NCI-H2107 treated with DMSO at 0.1 percent for 48 hours (cell line): ENCODE data around the gene SOS1.
A peak's percentile ranks its signal among the peaks of the same experiment; 100 is the strongest.
"Not testable (repeated sequence)": the region's sequence is repeated elsewhere in the genome, so short reads cannot be mapped to it uniquely, and the experiment has no call there.

Experiments used
- DNase-seq: peaks from one replicate; lab custom pipeline; 2025; ENCODE audit not compliant: unreplicated experiment; lab: John Stamatoyannopoulos, UW

Gene SOS1

GRCh38 chr2:39139511-39140237 lies 18.8 kb upstream of the SOS1 start:
- DNase-seq, result no peak

DNA sequence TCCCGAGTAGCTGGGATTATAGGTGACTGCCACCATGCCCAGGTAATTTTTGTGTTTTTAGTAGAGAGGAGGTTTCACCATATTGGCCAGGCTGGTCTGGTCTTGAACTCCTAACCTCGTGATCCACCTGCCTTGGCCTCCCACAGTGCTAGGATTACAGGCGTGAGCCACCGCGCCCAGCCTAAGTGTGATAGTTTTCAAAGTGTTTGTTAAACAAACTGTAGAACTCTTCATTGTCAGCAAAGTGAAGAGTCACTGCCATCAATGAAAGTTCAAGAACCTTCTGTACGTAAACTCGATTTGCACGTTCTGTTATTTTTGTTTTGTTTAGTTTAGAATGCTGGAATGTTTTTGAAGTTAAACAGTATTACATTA lies 18.0 kb upstream of the SOS1 start:
- no peak for DNase-seq

DNA sequence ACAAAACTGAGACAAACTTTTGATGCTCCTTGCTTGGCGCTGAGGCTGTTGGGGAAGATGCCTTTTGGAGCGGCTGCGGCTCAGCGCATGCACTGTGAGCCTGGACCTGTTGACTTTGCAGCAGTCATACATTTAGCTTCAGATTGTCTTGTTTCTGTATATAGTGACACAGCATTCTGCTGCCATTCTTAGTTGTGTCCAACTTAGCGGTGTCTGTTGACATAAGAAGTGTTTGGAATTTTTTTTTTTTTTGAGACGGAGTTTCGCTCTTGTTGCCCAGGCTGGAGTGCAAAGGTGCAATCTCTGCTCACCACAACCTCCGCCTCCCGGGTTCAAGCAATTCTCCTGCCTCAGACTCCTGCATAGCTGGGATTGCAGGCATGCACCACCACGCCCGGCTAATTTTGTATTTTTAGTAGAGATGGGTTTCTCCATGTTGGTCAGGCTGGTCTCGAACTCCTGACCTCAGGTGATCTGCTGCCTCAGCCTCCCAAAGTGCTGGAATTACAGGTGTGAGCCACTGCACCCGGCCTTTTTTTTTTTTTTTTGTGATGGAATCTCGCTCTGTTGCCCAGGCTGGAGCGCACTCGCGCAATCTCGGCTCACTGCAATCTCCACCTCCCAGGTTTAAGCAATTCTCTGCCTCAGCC lies 17.5 kb upstream of the SOS1 start:
- DNase-seq, result not testable (repeated sequence)

- DNase-seq, result no peak
Observed at GRCh38 chr2:39136799-39137198, 15.9 kb upstream of the SOS1 start.

- DNase-seq, result no peak
Observed at GRCh38 chr2:39135690-39136259, 14.9 kb upstream of the SOS1 start.

DNA sequence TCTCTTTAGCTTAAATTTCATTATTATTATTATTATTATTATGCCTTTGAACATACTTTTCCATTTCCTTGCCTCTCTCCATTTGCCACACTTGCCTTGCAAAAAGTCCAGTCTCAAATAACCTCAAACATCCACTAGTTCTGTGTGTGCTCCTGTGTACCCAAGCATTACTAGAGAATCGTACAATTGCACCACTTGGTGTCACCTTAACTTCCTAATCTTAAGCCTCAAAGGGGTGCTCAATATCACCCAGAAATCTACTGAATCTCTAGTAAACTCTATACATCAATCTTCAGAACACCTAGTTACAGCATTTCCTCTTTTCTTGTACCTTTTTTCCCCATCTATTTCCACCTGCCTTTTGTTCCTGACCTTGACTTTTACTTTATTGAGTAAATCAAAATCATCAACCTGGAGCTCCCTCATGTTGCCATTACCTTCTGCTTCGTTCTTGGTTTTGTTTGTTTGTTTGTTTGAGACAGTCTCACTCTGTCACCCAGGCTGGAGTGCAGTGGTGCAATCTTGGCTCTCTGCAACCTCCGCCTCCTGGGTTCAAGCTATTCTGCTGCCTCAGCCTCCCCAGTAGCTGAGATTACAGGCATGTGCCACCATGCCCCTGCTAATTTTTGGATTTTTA lies 12.5 kb upstream of the SOS1 start:
- no peak for DNase-seq

DNA sequence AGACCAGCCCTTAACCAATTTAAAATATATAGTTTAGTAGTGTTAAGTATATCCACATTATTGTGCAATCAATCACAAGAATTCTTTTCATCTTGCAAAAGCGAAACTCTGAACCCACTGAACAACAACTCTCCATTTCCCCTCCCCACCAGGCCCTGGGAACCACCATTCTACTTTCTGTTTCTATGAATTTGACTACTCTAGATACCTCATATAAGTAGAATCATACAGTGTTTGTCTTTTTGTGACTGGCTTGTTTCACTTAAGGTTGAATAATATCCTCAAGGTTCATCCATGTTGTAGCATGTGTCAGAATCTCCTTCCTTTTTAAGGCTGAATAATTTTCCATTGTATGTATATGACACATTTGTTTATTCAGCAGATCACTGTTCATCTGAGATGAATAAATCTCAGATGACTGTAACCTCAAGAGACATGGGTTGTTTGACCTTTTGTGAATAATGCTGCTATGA lies 8.1 kb upstream of the SOS1 start:
- no peak for DNase-seq

DNA sequence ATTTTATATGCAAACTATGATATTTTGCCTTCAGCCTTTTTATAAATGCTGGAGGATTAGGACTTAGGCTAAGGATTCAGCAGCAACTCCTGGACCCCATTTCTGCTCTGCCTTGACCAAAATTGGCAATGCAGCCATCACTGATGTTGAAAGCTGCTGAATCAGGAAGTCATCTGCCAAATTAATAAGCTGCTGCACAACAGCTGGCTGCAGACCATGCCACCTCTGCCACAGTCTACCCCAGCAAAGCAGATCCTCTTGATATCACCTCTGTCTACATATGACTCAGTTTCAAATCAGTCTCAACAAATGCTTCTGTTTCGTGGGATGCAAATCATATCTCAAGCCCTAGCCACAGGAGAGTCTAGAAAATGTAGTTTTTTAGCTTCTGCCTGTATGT lies 7.1 kb upstream of the SOS1 start:
- no peak for DNase-seq

GRCh38 chr2:39124746-39125057 lies 3.9 kb upstream of the SOS1 start:
- DNase-seq, result peak; percentile 5

DNA sequence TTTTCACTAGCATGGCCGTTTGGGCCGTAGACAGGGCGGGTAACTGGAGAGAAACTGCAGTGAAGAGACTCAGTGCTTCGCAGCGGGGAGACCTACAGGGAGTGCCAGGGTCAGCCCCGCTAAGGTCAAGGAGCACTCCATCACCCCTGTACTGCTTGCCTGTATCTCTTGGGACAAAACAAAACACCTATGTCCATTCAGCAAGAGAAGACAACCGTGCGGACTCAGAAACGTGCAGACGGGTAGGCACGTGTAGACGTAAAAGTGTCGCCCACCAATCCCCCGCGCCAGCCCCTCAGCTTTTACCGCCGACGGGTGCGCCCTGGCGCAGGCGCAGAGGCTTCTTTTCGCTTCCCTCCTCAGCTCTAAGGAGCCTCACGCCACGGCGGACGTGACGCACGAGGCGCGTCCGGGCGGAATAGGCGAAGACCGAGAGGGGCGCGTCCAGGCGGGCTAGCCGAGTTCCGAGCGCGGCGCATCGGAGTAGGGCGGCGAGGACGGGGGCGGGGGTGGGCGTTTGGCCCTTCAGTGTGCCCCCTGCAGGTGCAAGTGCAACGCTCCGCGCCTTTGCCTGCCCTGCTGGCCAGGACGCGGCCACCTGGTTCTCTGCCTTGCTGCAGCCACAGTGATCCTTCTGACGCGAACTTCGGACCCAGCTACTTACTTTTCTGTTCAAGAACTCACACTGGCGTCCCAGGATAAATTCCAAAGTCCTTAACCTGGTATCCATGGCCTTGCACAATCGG lies 3.3 kb upstream of the SOS1 start:
- DNase-seq, result peak; percentile 59

- DNase-seq, result no peak
Observed at GRCh38 chr2:39123436-39123999, 2.7 kb upstream of the SOS1 start.

DNA sequence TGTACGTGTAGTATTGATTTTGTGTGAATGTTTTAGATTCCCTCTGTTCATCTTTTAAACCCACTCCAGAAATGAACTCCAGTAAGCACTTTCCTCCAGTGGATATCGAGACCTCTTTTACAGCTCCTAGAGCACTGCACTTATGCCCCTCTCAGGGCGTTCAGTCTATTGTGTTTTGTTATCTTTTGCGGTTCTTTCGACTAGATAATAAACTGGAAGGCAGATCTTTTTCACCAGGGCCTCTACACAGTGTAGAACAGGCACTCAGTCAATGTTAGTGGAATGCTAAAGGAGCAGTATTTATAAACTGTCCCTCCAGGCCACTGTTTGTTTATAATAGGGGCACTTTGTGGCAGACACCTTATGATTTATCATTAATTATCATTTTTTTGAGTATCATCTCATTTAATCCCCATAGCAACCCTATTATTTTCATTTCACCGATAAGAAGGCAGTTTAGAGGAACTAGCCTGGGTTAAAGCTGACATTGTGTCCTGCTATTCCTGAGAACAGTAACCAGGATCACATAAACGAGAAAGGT lies 742 bp upstream of the SOS1 start:
- DNase-seq, result peak; percentile 85

DNA sequence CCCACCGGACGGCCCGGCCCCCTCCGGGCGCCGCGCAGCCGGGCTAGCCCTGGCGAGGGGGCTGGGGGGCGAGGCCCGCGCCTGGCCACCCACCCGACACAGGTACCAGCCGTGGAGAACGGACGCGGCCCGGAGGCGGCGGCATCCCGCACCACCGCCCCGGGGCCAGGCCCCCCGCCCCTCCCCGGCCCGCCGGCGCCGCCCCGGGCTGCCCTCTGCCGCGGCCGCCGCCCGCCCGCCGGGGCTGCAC lies 405 bp downstream of the SOS1 start:
- no peak for DNase-seq

DNA sequence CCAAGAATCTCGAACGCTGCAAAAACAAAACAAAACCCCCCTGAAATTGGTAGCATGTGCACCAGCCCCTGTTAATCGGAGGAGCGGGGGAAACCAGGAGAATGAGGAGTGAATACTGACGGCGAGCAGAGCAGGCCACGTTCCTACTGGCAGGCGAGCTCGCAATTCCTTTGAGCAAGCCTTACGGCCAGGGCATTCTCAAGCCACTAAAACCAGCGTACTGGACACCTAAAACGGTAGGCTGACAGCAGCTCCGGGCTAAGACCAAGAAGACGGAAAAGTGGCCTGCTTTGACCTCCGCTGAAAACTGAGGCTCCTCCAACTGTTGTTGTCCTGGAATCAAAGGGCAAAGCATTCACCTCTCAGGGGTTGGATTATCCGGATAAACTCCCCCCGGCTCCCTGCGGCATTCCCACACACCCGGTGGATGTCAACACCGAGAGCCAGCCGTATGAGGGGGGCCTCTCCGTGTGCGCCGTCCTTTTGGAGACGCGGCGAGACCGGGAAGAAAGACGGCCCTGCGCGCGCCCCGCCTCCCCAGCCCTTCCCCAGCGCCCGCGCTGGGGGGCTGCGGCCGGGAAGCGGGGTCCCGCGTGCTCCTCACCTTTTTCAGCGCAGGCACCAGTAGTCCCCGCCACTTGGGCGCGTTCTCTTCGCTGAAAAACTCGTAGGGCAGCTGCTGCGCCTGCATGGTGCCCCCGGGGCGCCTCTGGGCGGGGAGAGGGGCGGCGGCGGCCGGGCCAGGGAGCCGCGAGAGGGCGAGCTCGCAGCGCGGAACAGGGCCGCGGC lies 925 bp downstream of the SOS1 start:
- DNase-seq, result peak; percentile 10

DNA sequence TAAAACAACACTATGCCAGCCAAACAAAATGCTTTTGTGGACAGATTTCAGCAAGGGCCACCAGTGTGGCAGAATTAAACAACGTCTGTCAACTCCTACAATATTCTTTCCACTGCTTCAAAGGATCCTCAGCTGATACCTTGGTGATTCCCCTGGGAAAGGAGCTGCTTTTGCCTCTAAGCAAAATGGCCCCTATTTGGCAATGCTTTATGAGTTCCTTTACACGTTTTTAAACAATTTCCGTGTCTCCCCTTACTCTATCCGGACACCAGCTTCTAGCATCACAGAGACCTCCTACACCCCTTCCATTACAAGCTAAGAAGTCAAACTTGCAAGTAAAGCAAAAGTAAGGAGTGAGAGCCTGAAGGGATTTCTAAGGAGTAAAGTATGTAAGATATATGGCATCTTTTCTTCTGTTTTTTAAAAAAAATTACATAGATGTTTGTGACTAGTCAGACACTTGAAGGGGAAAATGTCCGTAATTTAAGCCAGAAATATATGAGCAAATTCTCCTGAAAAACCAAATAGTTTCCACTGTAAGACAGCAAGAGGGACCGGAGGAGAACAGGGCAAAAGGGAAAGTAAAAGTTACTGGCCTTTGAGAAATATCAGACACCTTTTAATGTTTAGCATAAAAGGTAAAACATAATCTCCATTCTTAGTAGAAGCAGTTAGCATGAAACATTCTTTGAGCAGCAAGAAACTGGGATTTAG lies 1.9 kb downstream of the SOS1 start:
- no peak for DNase-seq

- DNase-seq, result no peak
Observed at GRCh38 chr2:39115556-39115955, 5.3 kb downstream of the SOS1 start.

DNA sequence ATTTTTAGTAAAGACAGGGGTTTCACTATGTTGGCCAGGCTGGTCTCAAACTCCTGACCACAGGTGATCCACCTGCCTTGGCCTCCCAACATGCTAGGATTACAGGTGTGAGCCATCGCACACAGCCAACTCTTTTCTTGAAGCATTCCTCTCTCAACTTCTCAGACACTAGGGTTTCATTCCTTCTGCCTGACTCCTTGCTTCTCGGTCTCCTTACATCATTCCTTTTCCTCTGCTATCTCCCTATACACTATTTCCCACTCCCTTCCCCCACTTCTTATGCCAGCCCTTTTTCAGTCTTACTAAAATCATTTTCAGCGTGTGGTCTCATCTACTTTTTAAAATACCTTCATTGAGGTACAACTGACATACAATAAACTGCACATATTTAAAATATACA lies 6.1 kb downstream of the SOS1 start:
- DNase-seq, result no peak

GRCh38 chr2:39109537-39109936 lies 11.3 kb downstream of the SOS1 start:
- DNase-seq, result no peak

DNA sequence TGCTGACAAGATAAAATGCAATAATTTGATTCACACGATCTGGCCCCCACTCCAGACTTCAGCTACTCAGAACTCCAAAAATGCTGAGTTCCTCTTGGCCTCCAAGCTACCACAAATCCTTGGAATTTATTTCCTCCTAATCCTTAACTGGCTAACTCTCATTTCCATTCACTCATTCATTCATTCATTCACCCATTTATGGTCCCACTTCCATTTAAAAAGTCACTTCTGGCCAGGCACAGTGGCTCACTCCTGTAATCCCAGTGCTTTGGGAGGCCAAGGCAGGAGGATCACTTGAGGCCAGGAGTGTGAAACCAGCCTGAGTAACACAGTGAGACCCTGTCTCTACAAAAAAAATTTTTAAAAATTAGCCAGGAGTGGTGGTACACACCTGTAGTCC lies 12.5 kb downstream of the SOS1 start:
- no peak for DNase-seq
